Measurements from ENCODE around the gene GRIA4. TPM values are rescaled to one million over a fixed set of nuclear protein-coding genes. Genes with fewer than 3 reads are reported as not detected.

The GRIA4 gene
- total and polyA plus RNA-seq, 5 experiments from 2014 or later: not detected

GRCh38 chr11:105789579-105790420 lies 179.9 kb downstream of the GRIA4 start:
- Mint-ChIP-seq H3K4me3 (no peak overlapping the region), H3K9me3 (no peaks in the 10 kb centered on the region), H3K27me3 (no peaks in the 10 kb centered on the region), H3K4me1 (no peaks in the 10 kb centered on the region), H3K36me3 (no peaks in the 10 kb centered on the region), H3K27ac (no peak overlapping the region)
- POLR2A ChIA-PET: no interaction called here
- DNase-seq (no peak), ATAC-seq (no peak)

GRCh38 chr11:105790840-105791239 lies 181.0 kb downstream of the GRIA4 start:
- Mint-ChIP-seq H3K4me1 (no peaks in the 10 kb centered on the region), H3K36me3 (no peaks in the 10 kb centered on the region), H3K9me3 (no peaks in the 10 kb centered on the region), H3K27ac (no peak overlapping the region), H3K27me3 (no peaks in the 10 kb centered on the region), H3K4me3 (no peak overlapping the region)
- POLR2A ChIA-PET: no interaction called here
- DNase-seq (no peak), ATAC-seq (no peak)

GRCh38 chr11:105793092-105793491 lies 183.2 kb downstream of the GRIA4 start:
- no peak for ATAC-seq
- Mint-ChIP-seq H3K36me3 (no peaks in the 10 kb centered on the region), H3K4me1 (no peaks in the 10 kb centered on the region)

GRCh38 chr11:105799263-105799662 lies 189.4 kb downstream of the GRIA4 start:
- H3K27ac Mint-ChIP-seq: no peak overlapping the region
- no peaks in the 10 kb centered on the region for H3K9me3 Mint-ChIP-seq
- POLR2A ChIA-PET: no interaction called here
- ATAC-seq (no peak), DNase-seq (no peak)
- H3K4me1 Mint-ChIP-seq: no peaks in the 10 kb centered on the region
- no peak overlapping the region for H3K4me3 Mint-ChIP-seq
- H3K27me3 Mint-ChIP-seq: peaks cover 0 to 3% (median 0%) of the 10 kb centered on the region in 5 donors
- no peaks in the 10 kb centered on the region for H3K36me3 Mint-ChIP-seq

More at GRCh38 chr11:105793092-105793491, 183.2 kb downstream of the GRIA4 start:
- no peak for DNase-seq
- Mint-ChIP-seq H3K27me3 (no peaks in the 10 kb centered on the region), H3K27ac (no peak overlapping the region), H3K9me3 (no peaks in the 10 kb centered on the region), H3K4me3 (no peak overlapping the region)
- POLR2A ChIA-PET: no interaction called here

GRCh38 chr11:105799728-105800462 lies 190.0 kb downstream of the GRIA4 start:
- Mint-ChIP-seq H3K27me3 (peaks cover 0 to 3% (median 0%) of the 10 kb centered on the region in 5 donors), H3K4me1 (no peaks in the 10 kb centered on the region), H3K9me3 (no peaks in the 10 kb centered on the region), H3K4me3 (no peak overlapping the region), H3K27ac (no peak overlapping the region), H3K36me3 (no peaks in the 10 kb centered on the region)
- no peak for DNase-seq
- ATAC-seq: no peak
- POLR2A ChIA-PET: no interaction called here

GRCh38 chr11:105802390-105802789 lies 192.5 kb downstream of the GRIA4 start:
- Mint-ChIP-seq H3K4me1 (no peaks in the 10 kb centered on the region), H3K4me3 (no peak overlapping the region), H3K27me3 (peaks cover 0 to 3% (median 0%) of the 10 kb centered on the region in 5 donors), H3K27ac (no peak overlapping the region), H3K36me3 (no peaks in the 10 kb centered on the region), H3K9me3 (no peaks in the 10 kb centered on the region)
- POLR2A ChIA-PET: no interaction called here
- ATAC-seq (no peak), DNase-seq (no peak)

GRCh38 chr11:105811242-105811641 lies 201.4 kb downstream of the GRIA4 start:
- ATAC-seq: no peak
- Mint-ChIP-seq H3K36me3 (no peaks in the 10 kb centered on the region), H3K4me1 (no peaks in the 10 kb centered on the region)

GRCh38 chr11:105821372-105821771 lies 211.5 kb downstream of the GRIA4 start:
- H3K27me3 Mint-ChIP-seq: peaks cover 0 to 4% (median 2%) of the 10 kb centered on the region in 5 donors
- H3K36me3 Mint-ChIP-seq: no peaks in the 10 kb centered on the region
- DNase-seq: no peak
- H3K4me1 Mint-ChIP-seq: no peaks in the 10 kb centered on the region
- no peak for ATAC-seq
- no peaks in the 10 kb centered on the region for H3K9me3 Mint-ChIP-seq
- H3K27ac Mint-ChIP-seq: no peak overlapping the region
- H3K4me3 Mint-ChIP-seq: no peak overlapping the region
- POLR2A ChIA-PET: no interaction called here

More at GRCh38 chr11:105811242-105811641, 201.4 kb downstream of the GRIA4 start:
- no peak overlapping the region for H3K27ac Mint-ChIP-seq
- H3K27me3 Mint-ChIP-seq: peaks cover 0 to 7% (median 0%) of the 10 kb centered on the region in 5 donors
- H3K9me3 Mint-ChIP-seq: no peaks in the 10 kb centered on the region
- no peak for DNase-seq
- POLR2A ChIA-PET: no interaction called here
- H3K4me3 Mint-ChIP-seq: no peak overlapping the region

- peaks cover 0 to 4% (median 2%) of the 10 kb centered on the region in 5 donors for H3K27me3 Mint-ChIP-seq
- H3K36me3 Mint-ChIP-seq: no peaks in the 10 kb centered on the region
- H3K4me1 Mint-ChIP-seq: no peaks in the 10 kb centered on the region
- DNase-seq (no peak), ATAC-seq (no peak)
- H3K27ac Mint-ChIP-seq: no peak overlapping the region
- POLR2A ChIA-PET: no interaction called here
- H3K9me3 Mint-ChIP-seq: no peaks in the 10 kb centered on the region
- no peak overlapping the region for H3K4me3 Mint-ChIP-seq
Measured at GRCh38 chr11:105821781-105822180, 211.9 kb downstream of the GRIA4 start.

GRCh38 chr11:105823495-105824033 lies 213.7 kb downstream of the GRIA4 start:
- POLR2A ChIA-PET: no interaction called here
- no peaks in the 10 kb centered on the region for H3K9me3 Mint-ChIP-seq
- ATAC-seq: no peak
- H3K4me3 Mint-ChIP-seq: no peak overlapping the region
- no peaks in the 10 kb centered on the region for H3K36me3 Mint-ChIP-seq
- peaks cover 0 to 4% (median 0%) of the 10 kb centered on the region in 5 donors for H3K27me3 Mint-ChIP-seq
- no peak overlapping the region for H3K27ac Mint-ChIP-seq
- H3K4me1 Mint-ChIP-seq: no peaks in the 10 kb centered on the region
- no peak for DNase-seq

- POLR2A ChIA-PET: no interaction called here
- ATAC-seq (no peak), DNase-seq (no peak)
- Mint-ChIP-seq H3K27me3 (peaks cover 0 to 4% (median 2%) of the 10 kb centered on the region in 5 donors), H3K27ac (no peak overlapping the region), H3K9me3 (no peaks in the 10 kb centered on the region), H3K36me3 (no peaks in the 10 kb centered on the region), H3K4me1 (peaks cover 0 to 5% (median 0%) of the 10 kb centered on the region in 4 donors), H3K4me3 (no peak overlapping the region)
Measured at GRCh38 chr11:105824457-105825013, 214.7 kb downstream of the GRIA4 start.

GRCh38 chr11:105825141-105825540 lies 215.3 kb downstream of the GRIA4 start:
- Mint-ChIP-seq H3K36me3 (no peaks in the 10 kb centered on the region), H3K27ac (no peak overlapping the region), H3K4me1 (peaks cover 0 to 5% (median 0%) of the 10 kb centered on the region in 4 donors), H3K9me3 (no peaks in the 10 kb centered on the region), H3K4me3 (no peak overlapping the region), H3K27me3 (peaks cover 0 to 4% (median 0%) of the 10 kb centered on the region in 5 donors)
- ATAC-seq: no peak
- POLR2A ChIA-PET: no interaction called here
- no peak for DNase-seq

GRCh38 chr11:105827906-105828305 lies 218.0 kb downstream of the GRIA4 start:
- DNase-seq (no peak), ATAC-seq (no peak)
- peaks cover 0 to 9% (median 0%) of the 10 kb centered on the region in 5 donors for H3K27me3 Mint-ChIP-seq
- no peak overlapping the region for H3K27ac Mint-ChIP-seq
- no peaks in the 10 kb centered on the region for H3K36me3 Mint-ChIP-seq
- H3K4me1 Mint-ChIP-seq: peaks cover 0 to 5% (median 0%) of the 10 kb centered on the region in 4 donors
- H3K9me3 Mint-ChIP-seq: no peaks in the 10 kb centered on the region
- H3K4me3 Mint-ChIP-seq: no peak overlapping the region
- POLR2A ChIA-PET: no interaction called here
